ENCODE measurements around the gene PIGS. TPM values are rescaled to one million over a fixed set of nuclear protein-coding genes. Genes with fewer than 3 reads are reported as not detected.

The PIGS gene
- total RNA-seq, 1 donor from 2014 or later: 71.5 TPM

DNA sequence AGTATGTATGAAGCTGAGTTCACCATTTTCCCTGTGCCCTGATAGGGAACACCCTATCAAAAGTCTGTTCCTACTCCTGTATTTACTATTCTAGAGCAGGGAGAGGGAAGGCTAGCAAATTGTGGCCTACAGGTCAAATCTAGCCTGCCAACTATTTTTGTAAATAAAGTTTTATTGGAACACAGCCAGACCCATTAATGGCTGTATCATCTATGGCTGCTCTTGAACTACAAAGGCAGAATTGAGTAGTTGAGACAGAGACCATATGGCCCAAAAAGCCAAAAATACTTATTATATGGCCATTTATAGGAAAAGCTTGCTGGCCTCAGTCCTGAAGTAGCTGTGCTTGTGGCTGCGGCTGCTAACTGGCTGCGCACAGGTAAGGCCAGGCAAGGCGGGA is 9.6 kb upstream of the PIGS start:
- Mint-ChIP-seq H3K4me1 (ENCODE audit: low read depth, unreplicated experiment) (no peaks in the 10 kb centered on the region), H3K9me3 (ENCODE audit: unreplicated experiment) (no peaks in the 10 kb centered on the region), H3K27ac (ENCODE audit: unreplicated experiment) (no peak overlapping the region), H3K4me3 (ENCODE audit: unreplicated experiment) (no peak overlapping the region), H3K36me3 (ENCODE audit: low read depth, unreplicated experiment) (peaks cover 24% of the 10 kb centered on the region), H3K27me3 (ENCODE audit: low read depth, unreplicated experiment) (peaks cover 5% of the 10 kb centered on the region)
- Histone ChIP-seq H3K27ac (ENCODE audit: low read depth, low read length) (no peak overlapping the region), H3K79me2 (ENCODE audit: insufficient read depth, low read length) (no peaks in the 10 kb centered on the region), H3K9me3 (ENCODE audit: insufficient read depth, low read depth, low read length) (no peaks in the 10 kb centered on the region), H3K4me1 (ENCODE audit: insufficient read depth, low read length) (no peaks in the 10 kb centered on the region), H3K27me3 (ENCODE audit: insufficient read depth, low read length) (no peaks in the 10 kb centered on the region), H4K20me1 (ENCODE audit: insufficient read depth, low read length) (peaks cover under 1% of the 10 kb centered on the region), H3K4me2 (ENCODE audit: low read length) (no peak overlapping the region), H2AFZ (ENCODE audit: low read depth, low read length) (no peak overlapping the region), H3K4me3 (ENCODE audit: insufficient read depth, low read depth, low read length) (no peak overlapping the region), H3K36me3 (ENCODE audit: insufficient read depth, low read length) (peaks cover 58% of the 10 kb centered on the region), H3K9ac (ENCODE audit: low read length) (no peak overlapping the region)
- no peak for FAIRE-seq
- no peak for TF ChIP-seq EZH2 (IDR thresholded peaks at IDR 0.05; ENCODE audit: insufficient read depth, low read length)
- TF ChIP-seq, protein P1, sequence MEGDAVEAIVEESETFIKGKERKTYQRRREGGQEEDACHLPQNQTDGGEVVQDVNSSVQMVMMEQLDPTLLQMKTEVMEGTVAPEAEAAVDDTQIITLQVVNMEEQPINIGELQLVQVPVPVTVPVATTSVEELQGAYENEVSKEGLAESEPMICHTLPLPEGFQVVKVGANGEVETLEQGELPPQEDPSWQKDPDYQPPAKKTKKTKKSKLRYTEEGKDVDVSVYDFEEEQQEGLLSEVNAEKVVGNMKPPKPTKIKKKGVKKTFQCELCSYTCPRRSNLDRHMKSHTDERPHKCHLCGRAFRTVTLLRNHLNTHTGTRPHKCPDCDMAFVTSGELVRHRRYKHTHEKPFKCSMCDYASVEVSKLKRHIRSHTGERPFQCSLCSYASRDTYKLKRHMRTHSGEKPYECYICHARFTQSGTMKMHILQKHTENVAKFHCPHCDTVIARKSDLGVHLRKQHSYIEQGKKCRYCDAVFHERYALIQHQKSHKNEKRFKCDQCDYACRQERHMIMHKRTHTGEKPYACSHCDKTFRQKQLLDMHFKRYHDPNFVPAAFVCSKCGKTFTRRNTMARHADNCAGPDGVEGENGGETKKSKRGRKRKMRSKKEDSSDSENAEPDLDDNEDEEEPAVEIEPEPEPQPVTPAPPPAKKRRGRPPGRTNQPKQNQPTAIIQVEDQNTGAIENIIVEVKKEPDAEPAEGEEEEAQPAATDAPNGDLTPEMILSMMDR (IDR thresholded peaks at IDR 0.05; ENCODE audit: insufficient read depth, low read depth, low read length): no peak
- no peak for DNase-seq (ENCODE audit: low read depth)

DNA sequence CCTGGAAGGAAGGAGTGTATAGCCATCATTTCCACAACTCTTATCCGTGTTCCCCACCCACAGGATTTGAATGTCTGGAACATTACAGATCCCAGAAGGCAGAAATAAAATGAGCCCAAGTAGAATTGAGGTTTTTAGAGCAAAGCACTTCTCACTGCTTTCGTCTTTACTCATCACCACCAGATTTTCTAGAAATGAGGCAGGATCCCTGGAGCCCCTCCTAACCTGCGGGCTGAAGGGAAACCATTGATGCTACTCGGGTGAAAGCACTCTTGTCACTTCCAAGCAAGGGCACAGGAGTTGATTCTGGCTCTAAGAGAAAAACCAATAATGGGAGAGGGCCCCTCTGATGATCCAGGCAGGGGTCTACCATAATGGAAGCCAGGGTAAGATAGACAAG is 8.2 kb upstream of the PIGS start:
- Histone ChIP-seq H3K9ac (ENCODE audit: low read length) (no peak overlapping the region), H2AFZ (ENCODE audit: low read depth, low read length) (no peak overlapping the region), H4K20me1 (ENCODE audit: insufficient read depth, low read length) (peaks cover 4% of the 10 kb centered on the region), H3K27ac (ENCODE audit: low read depth, low read length) (no peak overlapping the region), H3K36me3 (ENCODE audit: insufficient read depth, low read length) (peaks cover 46% of the 10 kb centered on the region), H3K4me3 (ENCODE audit: insufficient read depth, low read depth, low read length) (no peak overlapping the region), H3K9me3 (ENCODE audit: insufficient read depth, low read depth, low read length) (no peaks in the 10 kb centered on the region), H3K79me2 (ENCODE audit: insufficient read depth, low read length) (no peaks in the 10 kb centered on the region), H3K4me1 (ENCODE audit: insufficient read depth, low read length) (no peaks in the 10 kb centered on the region), H3K4me2 (ENCODE audit: low read length) (no peak overlapping the region), H3K27me3 (ENCODE audit: insufficient read depth, low read length) (no peaks in the 10 kb centered on the region)
- DNase-seq (ENCODE audit: low read depth): no peak
- H3K27ac Mint-ChIP-seq (ENCODE audit: unreplicated experiment): no peak overlapping the region
- no peak for FAIRE-seq
- H3K36me3 Mint-ChIP-seq (ENCODE audit: low read depth, unreplicated experiment): peaks cover 17% of the 10 kb centered on the region
- peaks cover 5% of the 10 kb centered on the region for H3K27me3 Mint-ChIP-seq (ENCODE audit: low read depth, unreplicated experiment)
- TF ChIP-seq EZH2 (IDR thresholded peaks at IDR 0.05; ENCODE audit: insufficient read depth, low read length): no peak
- TF ChIP-seq, protein P1 (IDR thresholded peaks at IDR 0.05; ENCODE audit: insufficient read depth, low read depth, low read length): no peak
- H3K9me3 Mint-ChIP-seq (ENCODE audit: unreplicated experiment): no peaks in the 10 kb centered on the region
- no peak overlapping the region for H3K4me3 Mint-ChIP-seq (ENCODE audit: unreplicated experiment)
- H3K4me1 Mint-ChIP-seq (ENCODE audit: low read depth, unreplicated experiment): no peaks in the 10 kb centered on the region

DNA sequence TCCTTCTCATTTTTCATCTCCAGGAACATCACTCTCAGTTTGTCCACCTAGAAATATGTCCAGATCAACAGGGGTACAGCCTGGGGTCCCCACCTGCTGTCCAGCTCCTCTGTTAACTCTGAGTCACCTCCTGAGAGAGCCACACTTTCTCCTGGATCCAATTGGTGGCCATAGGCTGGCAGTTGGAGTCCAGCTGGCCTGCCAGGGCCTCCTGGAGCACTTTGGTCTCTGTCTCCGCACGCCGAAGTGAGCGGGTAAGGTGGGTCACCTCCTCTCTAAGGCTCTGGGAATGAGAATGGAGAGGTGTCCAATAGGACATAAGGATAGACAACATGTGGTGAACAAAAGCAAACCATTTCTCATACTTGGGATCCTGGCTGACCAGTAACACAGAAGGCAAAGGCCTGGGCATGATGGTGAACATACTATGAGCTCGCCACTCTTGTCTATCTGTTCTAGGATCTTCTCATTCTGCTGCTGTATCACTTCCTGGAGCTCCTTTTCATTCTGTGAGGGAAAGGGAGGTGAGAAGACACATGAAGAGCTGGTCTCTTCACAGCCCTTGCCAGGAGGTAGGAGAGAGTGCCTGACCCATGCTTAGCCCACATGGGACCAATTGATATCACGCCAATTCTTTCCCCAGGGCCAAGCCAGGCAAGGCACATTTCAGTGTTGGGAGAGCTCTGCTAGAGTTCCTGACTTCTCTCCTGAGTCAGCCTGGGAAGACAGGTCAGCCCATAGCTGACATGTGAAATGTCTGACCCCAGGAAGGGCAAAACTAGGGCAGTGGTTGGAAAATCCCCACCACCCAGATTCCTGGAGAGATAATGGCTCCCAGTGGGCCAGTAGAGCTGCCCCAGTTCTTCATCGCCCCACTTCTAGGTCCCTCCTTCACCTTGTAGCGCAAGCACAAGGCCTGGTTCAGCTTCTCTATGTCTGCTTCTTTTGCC is 7.2 kb upstream of the PIGS start:
- no peak overlapping the region for H3K4me3 Mint-ChIP-seq (ENCODE audit: unreplicated experiment)
- H3K36me3 ChIP-seq (ENCODE audit: insufficient read depth, low read length): peaks cover 36% of the 10 kb centered on the region

More for the DNA sequence above, 7.2 kb upstream of the PIGS start:
- Histone ChIP-seq H3K4me3 (ENCODE audit: insufficient read depth, low read depth, low read length) (no peak overlapping the region), H3K79me2 (ENCODE audit: insufficient read depth, low read length) (no peaks in the 10 kb centered on the region), H3K9me3 (ENCODE audit: insufficient read depth, low read depth, low read length) (no peaks in the 10 kb centered on the region), H3K4me1 (ENCODE audit: insufficient read depth, low read length) (no peaks in the 10 kb centered on the region), H3K27ac (ENCODE audit: low read depth, low read length) (no peak overlapping the region), H2AFZ (ENCODE audit: low read depth, low read length) (no peak overlapping the region), H3K4me2 (ENCODE audit: low read length) (no peak overlapping the region), H3K27me3 (ENCODE audit: insufficient read depth, low read length) (no peaks in the 10 kb centered on the region), H3K9ac (ENCODE audit: low read length) (no peak overlapping the region), H4K20me1 (ENCODE audit: insufficient read depth, low read length) (peaks cover 4% of the 10 kb centered on the region)
- TF ChIP-seq, protein P1 (IDR thresholded peaks at IDR 0.05; ENCODE audit: insufficient read depth, low read depth, low read length): no peak
- no peak for TF ChIP-seq EZH2 (IDR thresholded peaks at IDR 0.05; ENCODE audit: insufficient read depth, low read length)
- no peak for FAIRE-seq
- no peak for DNase-seq (ENCODE audit: low read depth)
- Mint-ChIP-seq H3K9me3 (ENCODE audit: unreplicated experiment) (no peaks in the 10 kb centered on the region), H3K27ac (ENCODE audit: unreplicated experiment) (no peak overlapping the region), H3K4me1 (ENCODE audit: low read depth, unreplicated experiment) (no peaks in the 10 kb centered on the region), H3K36me3 (ENCODE audit: low read depth, unreplicated experiment) (peaks cover 15% of the 10 kb centered on the region), H3K27me3 (ENCODE audit: low read depth, unreplicated experiment) (no peaks in the 10 kb centered on the region)
